ENCODE measurements around the gene SCLT1. TPM values are rescaled to one million over a fixed set of nuclear protein-coding genes. Genes with fewer than 3 reads are reported as not detected.

Gene SCLT1
- polyA plus RNA-seq, 1 experiment = 3.1 TPM

- no peak for DNase-seq (ENCODE audit: low read depth)
- no peak for TF ChIP-seq CTCF (IDR thresholded peaks at IDR 0.05; ENCODE audit: insufficient read depth, low read depth, low read length)
- CTCF ChIA-PET = interaction anchor here (0.9 kb wide), 1 partner anchor 26 kb away, joined by 3 read pairs; no protein-coding TSS in a partner anchor
- Histone ChIP-seq H3K36me3 (ENCODE audit: control insufficient read depth, insufficient read depth, low read length) (peaks cover 7% of the 10 kb centered on the region), H3K4me3 (ENCODE audit: low read depth, low read length) (no peak overlapping the region), H3K27me3 (ENCODE audit: control insufficient read depth, insufficient read depth, low read length) (no peaks in the 10 kb centered on the region)
- POLR2A ChIA-PET = no interaction called here
Observed at GRCh38 chr4:128837679-128838078, 255.7 kb downstream of the SCLT1 start.

DNA sequence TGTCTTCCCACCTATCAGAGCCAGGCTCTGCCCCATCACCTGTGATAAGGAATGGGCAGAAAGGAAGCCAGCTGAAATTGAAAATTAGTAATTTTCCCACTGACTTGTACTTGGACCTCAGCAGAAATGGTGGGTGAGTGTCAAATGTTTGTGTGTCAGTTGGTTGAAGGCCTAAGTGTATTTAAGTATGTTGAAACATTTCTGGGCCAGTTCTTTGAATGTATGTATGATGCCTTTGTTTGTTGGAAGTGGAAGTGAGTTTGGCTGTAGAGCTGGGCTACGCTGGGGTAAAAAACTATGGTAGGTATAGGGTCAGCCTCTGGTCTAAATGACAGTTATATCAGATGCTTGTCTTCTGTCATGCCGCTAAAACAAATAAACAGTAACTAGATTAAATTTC, 256.1 kb downstream of the SCLT1 start:
- POLR2A ChIA-PET = interaction anchor here (0.6 kb wide), 1 partner anchor 10 kb away, joined by 8 read pairs; no protein-coding TSS in a partner anchor
- Histone ChIP-seq H3K27me3 (ENCODE audit: control insufficient read depth, insufficient read depth, low read length) (no peaks in the 10 kb centered on the region), H3K4me3 (ENCODE audit: low read depth, low read length) (no peak overlapping the region), H3K36me3 (ENCODE audit: control insufficient read depth, insufficient read depth, low read length) (peaks cover 6% of the 10 kb centered on the region)
- CTCF ChIA-PET = interaction anchor here (0.9 kb wide), 1 partner anchor 27 kb away, joined by 3 read pairs; no protein-coding TSS in a partner anchor
- DNase-seq (ENCODE audit: low read depth) = no peak
- TF ChIP-seq CTCF (IDR thresholded peaks at IDR 0.05; ENCODE audit: insufficient read depth, low read depth, low read length) = no peak

GRCh38 chr4:128835498-128836222, 257.7 kb downstream of the SCLT1 start:
- no peak for DNase-seq (ENCODE audit: low read depth)
- ChIA-PET POLR2A (no interaction called here), CTCF (interaction anchor here (0.9 kb wide), 1 partner anchor 10 kb away, joined by 3 read pairs; no protein-coding TSS in a partner anchor)
- Histone ChIP-seq H3K4me3 (ENCODE audit: low read depth, low read length) (no peak overlapping the region), H3K27me3 (ENCODE audit: control insufficient read depth, insufficient read depth, low read length) (no peaks in the 10 kb centered on the region), H3K36me3 (ENCODE audit: control insufficient read depth, insufficient read depth, low read length) (peaks cover 6% of the 10 kb centered on the region)
- no peak for TF ChIP-seq CTCF (IDR thresholded peaks at IDR 0.05; ENCODE audit: insufficient read depth, low read depth, low read length)

Small RNA genes within 50 kb of the gene (small RNA-seq; reads per million reads assigned to genes)
- gene AC093826.2 (ENCODE audit: insufficient read length, low read depth, low replicate concordance) = not detected

Other genes starting within 250 kb of the SCLT1 start
- 2.2 and 7.0 TPM in 2 replicates for gene C4orf33, start 2.6 kb upstream of the SCLT1 start, polyA plus RNA-seq (2011; rRNA removed)